Hematopoietic multipotent progenitor cell treated with erythropoietin and hydrocortisone succinate and interleukin-3 and kit ligand, for 17 days (in vitro differentiated cells): ENCODE measurements around the gene ATP5F1E.

Source experiments
- DNase-seq: peaks from one replicate; pipeline ENCODE4 v3.0.0-alpha.2; 2015; ENCODE audit warnings: low spot score

ATP5F1E gene

GRCh38 chr20:59005523-59006166 lies 26.5 kb downstream of the ATP5F1E start:
- no peak for DNase-seq

GRCh38 chr20:59004763-59005522 lies 27.2 kb downstream of the ATP5F1E start:
- peak; percentile 32 for DNase-seq

- no peak for DNase-seq
Measured at GRCh38 chr20:59004493-59004762, 27.7 kb downstream of the ATP5F1E start.

- no peak for DNase-seq
Measured at GRCh38 chr20:59003836-59004492, 28.2 kb downstream of the ATP5F1E start.

GRCh38 chr20:59002874-59003399 lies 29.2 kb downstream of the ATP5F1E start:
- no peak for DNase-seq

- no peak for DNase-seq
Measured at GRCh38 chr20:59002388-59002787, 29.7 kb downstream of the ATP5F1E start.

- DNase-seq, result no peak
Measured at GRCh38 chr20:59001449-59002171, 30.5 kb downstream of the ATP5F1E start.

GRCh38 chr20:59001068-59001448 lies 31.1 kb downstream of the ATP5F1E start:
- DNase-seq, result no peak

- no peak for DNase-seq
Measured at GRCh38 chr20:59000326-59000725, 31.8 kb downstream of the ATP5F1E start.

- DNase-seq, result no peak
Measured at GRCh38 chr20:58998656-58999055, 33.5 kb downstream of the ATP5F1E start.

- DNase-seq, result no peak
Measured at GRCh38 chr20:58997141-58997770, 34.9 kb downstream of the ATP5F1E start.

- DNase-seq, result no peak
Measured at GRCh38 chr20:58996226-58996611, 35.9 kb downstream of the ATP5F1E start.

GRCh38 chr20:58995461-58996225 lies 36.5 kb downstream of the ATP5F1E start:
- DNase-seq, result no peak

GRCh38 chr20:58994390-58995159 lies 37.6 kb downstream of the ATP5F1E start:
- no peak for DNase-seq

GRCh38 chr20:58993332-58994248 lies 38.5 kb downstream of the ATP5F1E start:
- DNase-seq, result no peak

- DNase-seq, result no peak
Measured at GRCh38 chr20:58992911-58993310, 39.2 kb downstream of the ATP5F1E start.

GRCh38 chr20:58991715-58992114 lies 40.4 kb downstream of the ATP5F1E start:
- no peak for DNase-seq

- DNase-seq, result no peak
Measured at GRCh38 chr20:58990651-58991445, 41.3 kb downstream of the ATP5F1E start.

GRCh38 chr20:58989196-58989595 lies 42.9 kb downstream of the ATP5F1E start:
- DNase-seq, result no peak
